ENCODE data around the gene KIFAP3. TPM values are rescaled to one million over a fixed set of nuclear protein-coding genes. Genes with fewer than 3 reads are reported as not detected.
"Not testable (repeated sequence)": the region's sequence is repeated elsewhere in the genome, so short reads cannot be mapped to it uniquely, and the experiment has no call there.

KIFAP3 gene
- total RNA-seq, 1 experiment from 2014 or later, result 14.5 TPM

DNA sequence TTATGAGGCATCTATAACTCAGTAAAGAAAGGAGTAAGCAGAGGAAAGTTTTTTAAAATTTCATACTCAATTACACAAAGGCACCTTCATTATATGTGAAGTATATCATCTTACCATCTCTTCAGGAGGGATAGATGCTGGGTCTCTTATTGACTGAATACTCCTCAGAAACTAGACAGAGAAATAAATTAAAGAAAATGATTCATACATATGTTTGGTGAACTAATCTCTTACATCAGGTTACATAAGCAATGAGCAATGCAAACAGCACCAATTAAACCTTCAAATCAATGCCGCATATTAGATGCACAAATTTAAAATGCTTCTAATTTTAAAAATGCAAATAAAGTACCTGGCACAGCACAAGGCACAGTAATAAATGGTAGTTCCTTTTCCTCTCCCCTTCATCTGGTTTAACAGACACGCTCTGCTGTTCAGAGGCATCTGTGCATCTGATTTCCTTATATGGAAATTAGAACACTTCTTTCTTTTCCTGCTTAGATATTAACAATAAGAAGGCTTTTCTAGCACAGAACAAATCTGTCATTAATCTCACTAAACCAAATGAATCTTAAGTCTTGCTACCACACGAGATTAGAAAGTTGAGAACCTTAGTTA, 200.8 kb downstream of the KIFAP3 start:
- Histone ChIP-seq H3K9me3 (replicated peaks) (peaks cover 3% of the 10 kb centered on the region; the same call in 1 of the 2 replicates), H3K4me1 (replicated peaks) (peaks cover 3% of the 10 kb centered on the region; the same call in 1 of the 2 replicates), H3K27me3 (replicated peaks) (no peaks in the 10 kb centered on the region), H3K4me3 (no peak overlapping the region), H3K36me3 (peaks cover 78% of the 10 kb centered on the region), H3K27ac (no peak overlapping the region)
- DNase-seq (ENCODE audit: low read depth in 1 of 2, low spot score in 2 of 2), result no peak

DNA sequence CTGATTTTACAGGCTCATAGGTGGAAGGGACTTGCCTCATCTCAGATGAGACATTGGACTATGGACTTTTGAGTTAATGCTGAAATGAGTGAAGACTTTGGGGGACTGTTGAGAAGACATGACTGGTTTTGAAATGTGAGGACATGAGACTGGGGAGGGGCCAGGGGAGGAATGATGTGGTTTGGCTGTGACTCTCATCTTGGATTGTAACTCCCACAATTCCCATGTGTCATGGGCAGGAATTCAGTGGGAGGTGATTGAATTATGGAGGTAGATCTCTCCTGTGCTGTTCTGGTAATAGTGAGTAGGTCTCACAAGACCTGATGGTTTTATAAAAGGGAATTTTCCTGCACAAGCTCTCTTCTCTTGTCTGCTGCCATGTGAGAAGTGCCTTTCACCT, 201.6 kb downstream of the KIFAP3 start:
- Histone ChIP-seq H3K9me3 (replicated peaks) (peaks cover 3% of the 10 kb centered on the region; the same call in 1 of the 2 replicates), H3K27ac (no peak overlapping the region), H3K36me3 (peaks cover 83% of the 10 kb centered on the region), H3K4me1 (replicated peaks) (peaks cover 3% of the 10 kb centered on the region; the same call in 1 of the 2 replicates), H3K27me3 (replicated peaks) (no peaks in the 10 kb centered on the region), H3K4me3 (no peak overlapping the region)
- no peak for DNase-seq (ENCODE audit: low read depth in 1 of 2, low spot score in 2 of 2)

DNA sequence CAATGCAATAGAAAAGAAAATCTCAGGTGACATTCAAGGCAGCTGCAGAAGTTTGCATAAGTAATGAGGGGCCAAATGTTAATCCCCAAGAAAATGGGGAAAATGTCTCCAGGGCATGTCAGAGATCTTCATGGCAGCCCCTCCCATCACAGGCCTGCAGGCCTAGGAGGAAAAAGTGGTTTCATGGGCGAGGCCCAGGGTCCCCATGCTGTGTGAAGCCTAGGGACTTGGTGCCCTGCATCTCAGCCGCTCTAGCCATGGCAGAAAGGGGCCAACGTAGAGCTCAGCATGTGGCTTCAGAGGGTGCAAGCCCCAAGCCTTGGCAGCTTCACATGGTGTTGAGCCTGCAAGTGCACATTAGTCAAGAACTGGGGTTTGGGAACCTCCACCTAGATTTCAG, 202.5 kb downstream of the KIFAP3 start:
- H3K36me3 ChIP-seq, result peaks cover 83% of the 10 kb centered on the region
- not testable (repeated sequence) for DNase-seq (ENCODE audit: low read depth in 1 of 2, low spot score in 2 of 2)

More for the DNA sequence above, 202.5 kb downstream of the KIFAP3 start:
- H3K9me3 ChIP-seq (replicated peaks); H3K27ac ChIP-seq; H3K4me3 ChIP-seq; H3K27me3 ChIP-seq (replicated peaks); H3K4me1 ChIP-seq (replicated peaks): not testable (repeated sequence)

Other genes with a start within 250 kb of the KIFAP3 start
- gene SCYL3, start 180.8 kb downstream of the KIFAP3 start, total RNA-seq (2014; rRNA removed; shearing (Covaris generic)), result 5.7 and 7.5 TPM in 2 replicates
- gene NTMT2, start 71.3 kb upstream of the KIFAP3 start, total RNA-seq (2014; rRNA removed; shearing (Covaris generic)), result not detected in 2 replicates